Right lobe of liver (tissue), 4 donors: ENCODE measurements around the gene KCNT1.

Experiments
- CTCF ChIP-seq, 4 donors: fragments of 200-600 bp in 3 of 4; fragments of 450-650 bp in 1 of 4; IDR thresholded peaks; one replicate each; pipeline versions ENCODE4 v1.5.1 to v1.8.0; 2016 to 2022; ENCODE audit warnings: antibody characterized with exemption in 4 of 4, mild to moderate bottlenecking in 2 of 4
- POLR2A ChIP-seq: fragments of 450-650 bp; IDR thresholded peaks from one replicate; pipeline ENCODE4 v1.6.1; 2017; ENCODE audit warnings: antibody characterized with exemption, mild to moderate bottlenecking
- donor health status: DM: no; HTN: no; CAD: no.
- donor health status: DM: no; HTN: no; CAD: no.
- donor health status: DM: no; HTN: yes; CAD: no.

DNA sequence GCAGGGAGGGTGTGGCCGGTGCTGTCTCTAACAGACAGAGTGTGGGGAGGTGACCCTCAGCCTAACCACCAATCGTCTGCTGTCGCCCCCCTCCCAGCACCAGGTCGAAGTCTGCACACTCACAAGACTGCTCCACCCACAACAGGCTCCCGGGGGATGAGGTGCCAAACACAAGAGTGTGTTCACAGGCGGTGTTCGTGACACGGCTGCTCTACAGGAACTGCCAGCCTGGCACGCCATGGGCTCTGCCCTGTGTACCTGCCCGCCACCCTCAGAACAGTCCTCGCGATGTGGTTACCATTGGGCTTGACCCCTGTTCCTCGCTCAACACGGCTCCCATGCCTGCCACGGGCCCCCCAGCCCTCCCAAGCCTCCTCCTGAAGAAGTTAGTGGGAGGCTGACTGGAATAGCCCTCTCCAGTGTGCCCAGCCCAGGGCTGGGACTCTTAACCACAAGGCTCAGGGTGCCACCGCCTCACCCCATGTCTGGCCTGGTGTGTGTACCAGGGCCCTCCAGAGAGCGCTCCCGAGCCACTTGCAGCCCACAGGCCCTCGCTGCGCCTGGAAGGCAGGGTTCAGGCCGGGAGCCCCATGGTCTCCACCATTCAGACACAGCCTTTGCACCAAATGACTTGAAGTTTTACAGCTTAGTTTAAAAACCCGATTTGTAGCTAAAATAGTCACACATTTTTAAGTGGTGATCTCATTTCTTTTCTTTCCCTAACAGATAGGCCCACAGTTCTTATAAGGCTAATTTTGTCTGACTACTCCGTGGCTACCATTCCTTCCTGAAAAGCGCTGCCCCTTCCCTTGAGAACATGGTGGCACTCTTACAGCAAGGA, 102.8 kb downstream of the KCNT1 start:
- TF ChIP-seq CTCF (IDR thresholded peaks at IDR 0.05) = no peak
- no peak for TF ChIP-seq POLR2A
